HS-5 (cell line): ENCODE measurements around the gene AMPD3.

Experiments used
- DNase-seq: peaks from one replicate; pipeline ENCODE4 v3.0.0-alpha.2; 2012; ENCODE audit warnings: low read depth

AMPD3 gene

GRCh38 chr11:10539339-10539738 lies 84.3 kb downstream of the AMPD3 start:
- DNase-seq, result no peak

DNA sequence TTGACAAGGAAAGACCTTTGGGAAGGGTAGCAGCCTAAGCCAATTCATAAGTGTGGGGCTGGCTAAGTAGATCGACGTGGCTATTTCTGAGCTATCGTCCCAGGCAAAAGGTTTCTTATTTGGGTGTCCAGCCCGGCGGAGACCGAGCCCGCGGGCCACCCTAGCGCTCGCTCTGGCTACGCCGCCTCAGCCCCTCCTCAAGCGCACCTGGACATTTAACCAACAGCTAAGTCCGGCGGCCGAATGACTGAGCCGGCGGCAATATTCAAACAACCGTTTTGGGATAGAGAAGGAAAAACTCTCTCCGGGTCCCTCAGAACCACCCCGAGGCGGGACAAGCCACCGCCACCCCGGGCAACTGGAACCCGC lies 85.5 kb downstream of the AMPD3 start:
- DNase-seq, result no peak

DNA sequence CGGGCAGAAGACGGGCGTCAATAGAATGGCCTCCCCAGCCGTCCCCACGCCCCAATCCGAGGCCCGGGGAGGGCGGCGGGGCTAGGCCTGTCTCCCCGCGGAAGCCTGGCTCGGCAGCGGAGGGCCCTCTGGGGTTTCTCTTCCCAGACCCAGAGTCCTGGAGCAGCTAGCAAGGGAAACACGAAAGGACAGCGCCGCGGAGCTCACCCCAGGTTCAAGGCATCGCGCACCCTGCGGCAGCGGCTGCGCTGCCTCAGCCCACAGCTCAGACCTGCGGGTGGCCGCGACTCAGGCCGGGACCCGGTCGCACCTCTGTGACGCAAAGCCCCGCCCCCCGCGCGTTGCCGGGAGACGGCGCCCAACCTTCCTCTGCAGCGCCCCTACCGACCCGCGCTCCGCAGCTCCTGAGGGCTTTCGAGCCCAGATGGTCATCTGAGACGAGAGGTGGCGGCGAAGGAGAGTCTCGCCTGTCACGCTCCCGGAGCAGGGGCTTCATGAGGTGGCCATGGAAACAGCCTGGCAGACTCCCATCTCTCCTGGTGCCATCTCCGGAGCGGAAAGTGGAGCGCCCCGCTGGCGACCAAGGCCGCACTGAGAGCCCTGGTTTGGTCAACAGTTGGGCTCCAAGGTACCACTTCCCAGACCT lies 86.0 kb downstream of the AMPD3 start, which contains the start of gene RNF141:
Gene RNF141 (minus strand): TSS at position 273 of the 646 bp plus-strand sequence. CDS start 7,029 bp downstream, outside the sequence.
- DNase-seq, result peak; percentile 65

GRCh38 chr11:10541561-10541930 lies 86.5 kb downstream of the AMPD3 start:
- DNase-seq, result no peak

DNA sequence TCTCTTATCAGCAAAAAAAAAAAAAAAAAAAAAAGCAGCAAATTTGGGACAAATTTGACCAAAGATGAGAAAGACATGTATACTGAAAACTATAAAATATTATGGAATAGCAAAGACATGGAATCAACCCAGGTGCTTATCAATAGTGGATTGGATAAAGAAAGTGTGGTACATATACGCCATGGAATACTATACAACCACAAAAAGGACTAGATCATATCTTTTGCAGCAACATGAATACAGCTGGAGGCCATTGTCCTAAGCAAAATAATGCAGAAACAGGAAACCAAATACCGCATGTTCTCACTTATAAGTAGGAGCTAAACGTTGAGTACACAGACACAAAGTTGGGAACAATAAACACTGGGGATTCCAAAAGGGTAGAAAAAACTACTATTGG lies 87.7 kb downstream of the AMPD3 start:
- no peak for DNase-seq

- DNase-seq, result no peak
Observed at GRCh38 chr11:10543782-10544181, 88.7 kb downstream of the AMPD3 start.

DNA sequence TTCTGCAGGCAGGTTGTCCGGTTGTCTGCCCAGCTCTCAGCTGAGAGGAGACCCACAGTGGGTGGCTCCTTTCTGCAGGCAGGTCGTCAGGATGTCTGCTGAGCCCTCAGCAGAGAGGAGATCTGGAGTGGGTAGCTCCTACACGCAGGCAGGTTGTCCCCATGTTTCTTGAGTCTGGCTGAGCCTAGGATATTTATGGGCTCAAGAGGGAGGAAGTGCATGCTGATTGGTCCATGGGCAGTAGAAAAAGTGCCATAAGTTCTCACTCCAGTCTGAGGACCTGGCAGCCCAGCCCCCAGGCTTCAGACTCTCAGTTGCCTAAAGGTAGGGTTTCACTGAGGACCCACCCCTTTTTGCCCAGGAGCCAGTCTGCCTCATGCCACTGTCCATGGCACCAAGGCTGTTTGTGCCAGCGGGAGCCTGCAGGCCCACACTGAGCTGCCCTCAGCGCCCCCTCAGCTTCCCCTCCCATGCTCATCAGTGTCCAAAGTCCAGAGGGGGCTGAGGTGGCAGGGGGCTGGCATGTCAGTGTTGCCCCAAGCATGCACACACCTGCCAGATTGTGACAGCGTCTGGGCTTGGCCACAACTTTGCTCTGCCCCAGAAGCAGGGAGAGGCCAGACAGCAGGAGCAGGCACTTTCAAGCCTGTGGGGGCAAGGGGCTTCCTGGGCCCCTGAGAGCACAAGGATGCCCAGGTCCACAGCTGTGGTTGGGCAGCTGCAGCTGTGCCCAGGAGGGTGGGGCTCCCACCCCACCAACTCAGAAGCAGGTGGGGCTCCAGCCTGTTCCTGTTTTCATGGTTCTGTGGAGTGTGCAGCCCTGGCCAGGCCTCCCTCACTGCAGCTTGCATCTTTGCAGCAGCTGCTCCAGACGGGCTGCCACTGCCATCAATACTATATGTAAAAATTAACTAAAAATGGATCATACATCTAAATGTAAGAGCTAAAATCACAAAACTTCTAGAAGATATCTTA lies 89.7 kb downstream of the AMPD3 start:
- DNase-seq, result no peak

GRCh38 chr11:10550503-10551289 lies 95.6 kb downstream of the AMPD3 start:
- peak; percentile 58 for DNase-seq

- no peak for DNase-seq
Observed at GRCh38 chr11:10551290-10551592, 96.2 kb downstream of the AMPD3 start.

DNA sequence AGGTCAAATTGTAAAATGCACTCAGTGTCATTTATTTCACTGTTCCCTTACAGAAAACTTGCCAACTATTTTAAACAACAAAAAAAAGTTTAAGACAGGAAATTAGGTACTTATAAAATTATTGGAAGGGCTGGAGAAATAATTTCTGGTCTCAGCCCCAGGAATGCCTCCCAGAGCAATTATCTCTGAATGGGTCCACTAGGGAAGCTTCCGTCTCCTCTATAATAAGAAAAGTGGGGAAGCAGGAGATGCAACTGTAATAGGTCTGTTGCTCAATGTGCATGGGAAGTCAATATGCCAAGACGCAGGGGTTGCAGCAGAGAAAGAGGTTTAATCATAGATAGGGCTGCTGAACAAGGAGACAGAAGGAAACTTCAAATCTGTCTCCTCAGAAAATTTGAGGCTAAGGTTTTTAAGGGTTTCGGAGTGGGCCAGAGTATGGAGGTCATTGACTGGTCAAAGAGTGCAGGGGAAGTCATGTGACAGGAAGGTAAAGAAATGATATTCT lies 96.8 kb downstream of the AMPD3 start:
- no peak for DNase-seq

GRCh38 chr11:10556590-10556989 lies 101.5 kb downstream of the AMPD3 start:
- DNase-seq, result no peak
